BLaER1 treated with 17β-estradiol and CSF1 and Interleukin-3, amounts not matched to agents 10 nM and 100 nM (cell line): ENCODE measurements around the gene CPLX1.

Source experiments
- H3K27ac ChIP-seq, 11 experiments: shearing (Covaris generic); formaldehyde crosslinking; 2 replicates each; pipeline ENCODE4 v1.8.1; 2022
- H3K27me3 ChIP-seq, 11 experiments: shearing (Covaris generic); formaldehyde crosslinking; 2 replicates each; pipeline ENCODE4 v1.8.1; 2022
- H3K36me3 ChIP-seq, 11 experiments: shearing (Covaris generic); formaldehyde crosslinking; 2 replicates each; pipeline ENCODE4 v1.8.1; 2022
- H3K4me1 ChIP-seq, 10 experiments: shearing (Covaris generic); formaldehyde crosslinking; 2 replicates each; pipeline ENCODE4 v1.8.1; 2022
- H3K4me2 ChIP-seq, 11 experiments: shearing (Covaris generic); formaldehyde crosslinking; 2 replicates each; pipeline ENCODE4 v1.8.1; 2022
- H3K4me3 ChIP-seq, 10 experiments: shearing (Covaris generic); formaldehyde crosslinking; 2 replicates each; pipeline ENCODE4 v1.8.1; 2022
- H3K9ac ChIP-seq, 11 experiments: shearing (Covaris generic); formaldehyde crosslinking; 2 replicates each; pipeline ENCODE4 v1.8.1; 2022
- H3K9me3 ChIP-seq, 11 experiments: shearing (Covaris generic); formaldehyde crosslinking; replicated peaks in 1 of 11; 2 replicates each; pipeline ENCODE4 v1.8.1; 2022
- H4K20me1 ChIP-seq, 11 experiments: shearing (Covaris generic); formaldehyde crosslinking; 2 replicates each; pipeline ENCODE4 v1.8.1; 2022
- Cebpa-rat ChIP-seq, 11 experiments: shearing (Covaris generic); IDR thresholded peaks; 2 replicates each; pipeline ENCODE4 v1.8.1; 2022

The CPLX1 gene

GRCh38 chr4:867526-868250, 41.8 kb upstream of the CPLX1 start:
- no peak overlapping the region for H3K4me3 ChIP-seq
- H3K27me3 ChIP-seq, result no peaks in the 10 kb centered on the region
- H4K20me1 ChIP-seq, result peaks cover 4 to 91% (median 33%) of the 10 kb centered on the region in 11 experiments; a peak in 16 of 22 replicates
- peaks cover 0 to 19% (median 7%) of the 10 kb centered on the region in 11 experiments; a peak in 10 of 22 replicates for H3K9me3 ChIP-seq
- peaks cover 0 to 10% (median 0%) of the 10 kb centered on the region in 10 experiments; a peak in 4 of 20 replicates for H3K4me1 ChIP-seq
- peaks cover 95 to 100% (median 98%) of the 10 kb centered on the region in 11 experiments for H3K36me3 ChIP-seq
- TF ChIP-seq Cebpa-rat (IDR thresholded peaks at IDR 0.05), result no peak
- H3K4me2 ChIP-seq, result no peak overlapping the region; a peak in 1 of 22 replicates
- H3K27ac ChIP-seq, result no peak overlapping the region
- no peak overlapping the region for H3K9ac ChIP-seq

GRCh38 chr4:866761-867390, 40.9 kb upstream of the CPLX1 start:
- Histone ChIP-seq H3K9ac (no peak overlapping the region), H3K9me3 (peaks cover 0 to 21% (median 7%) of the 10 kb centered on the region in 11 experiments; a peak in 10 of 22 replicates), H3K36me3 (peaks cover 95 to 100% (median 98%) of the 10 kb centered on the region in 11 experiments), H3K27ac (no peak overlapping the region), H3K4me1 (peaks cover 0 to 10% (median 0%) of the 10 kb centered on the region in 10 experiments; a peak in 4 of 20 replicates), H3K4me3 (no peak overlapping the region), H3K27me3 (no peaks in the 10 kb centered on the region), H4K20me1 (peaks cover 4 to 85% (median 33%) of the 10 kb centered on the region in 11 experiments; a peak in 16 of 22 replicates), H3K4me2 (no peak overlapping the region)
- no peak for TF ChIP-seq Cebpa-rat (IDR thresholded peaks at IDR 0.05)

- no peak overlapping the region for H3K27ac ChIP-seq
- TF ChIP-seq Cebpa-rat (IDR thresholded peaks at IDR 0.05), result no peak
- peaks cover 0 to 10% (median 0%) of the 10 kb centered on the region in 10 experiments; a peak in 4 of 20 replicates for H3K4me1 ChIP-seq
- peaks cover 95 to 100% (median 98%) of the 10 kb centered on the region in 11 experiments for H3K36me3 ChIP-seq
- H3K4me3 ChIP-seq, result no peak overlapping the region
- no peak overlapping the region for H3K4me2 ChIP-seq
- no peaks in the 10 kb centered on the region for H3K27me3 ChIP-seq
- no peak overlapping the region for H3K9ac ChIP-seq
- peaks cover 0 to 21% (median 7%) of the 10 kb centered on the region in 11 experiments; a peak in 10 of 22 replicates for H3K9me3 ChIP-seq
- peaks cover 4 to 87% (median 33%) of the 10 kb centered on the region in 11 experiments; a peak in 15 of 22 replicates for H4K20me1 ChIP-seq
Observed at GRCh38 chr4:866068-866760, 40.3 kb upstream of the CPLX1 start.

- no peak for TF ChIP-seq Cebpa-rat (IDR thresholded peaks at IDR 0.05)
Observed at GRCh38 chr4:865572-865971, 39.6 kb upstream of the CPLX1 start.

GRCh38 chr4:865121-865465, 39.2 kb upstream of the CPLX1 start:
- no peak for TF ChIP-seq Cebpa-rat (IDR thresholded peaks at IDR 0.05)
- no peaks in the 10 kb centered on the region for H3K27me3 ChIP-seq
- H3K36me3 ChIP-seq, result peaks cover 95 to 100% (median 98%) of the 10 kb centered on the region in 11 experiments
- peaks cover 0 to 10% (median 0%) of the 10 kb centered on the region in 10 experiments; a peak in 4 of 20 replicates for H3K4me1 ChIP-seq
- H3K4me3 ChIP-seq, result no peak overlapping the region
- H3K9me3 ChIP-seq, result peaks cover 0 to 14% (median 4%) of the 10 kb centered on the region in 11 experiments; a peak in 10 of 22 replicates
- H3K9ac ChIP-seq, result no peak overlapping the region
- H3K4me2 ChIP-seq, result no peak overlapping the region
- peaks cover 4 to 83% (median 28%) of the 10 kb centered on the region in 11 experiments; a peak in 15 of 22 replicates for H4K20me1 ChIP-seq
- no peak overlapping the region for H3K27ac ChIP-seq

More at GRCh38 chr4:865572-865971, 39.6 kb upstream of the CPLX1 start:
- peaks cover 0 to 19% (median 7%) of the 10 kb centered on the region in 11 experiments; a peak in 10 of 22 replicates for H3K9me3 ChIP-seq
- peaks cover 95 to 100% (median 98%) of the 10 kb centered on the region in 11 experiments for H3K36me3 ChIP-seq
- no peak overlapping the region for H3K4me2 ChIP-seq
- peaks cover 0 to 10% (median 0%) of the 10 kb centered on the region in 10 experiments; a peak in 4 of 20 replicates for H3K4me1 ChIP-seq
- H3K9ac ChIP-seq, result no peak overlapping the region
- no peaks in the 10 kb centered on the region for H3K27me3 ChIP-seq
- H3K27ac ChIP-seq, result no peak overlapping the region
- peaks cover 4 to 86% (median 32%) of the 10 kb centered on the region in 11 experiments; a peak in 15 of 22 replicates for H4K20me1 ChIP-seq
- no peak overlapping the region for H3K4me3 ChIP-seq

GRCh38 chr4:864456-865120, 38.7 kb upstream of the CPLX1 start:
- H3K27me3 ChIP-seq, result no peaks in the 10 kb centered on the region
- peaks cover 0 to 10% (median 0%) of the 10 kb centered on the region in 10 experiments; a peak in 4 of 20 replicates for H3K4me1 ChIP-seq
- no peak overlapping the region for H3K27ac ChIP-seq
- H4K20me1 ChIP-seq, result peaks cover 4 to 80% (median 23%) of the 10 kb centered on the region in 11 experiments; a peak in 15 of 22 replicates
- H3K4me2 ChIP-seq, result no peak overlapping the region
- no peak for TF ChIP-seq Cebpa-rat (IDR thresholded peaks at IDR 0.05)
- H3K4me3 ChIP-seq, result no peak overlapping the region
- peaks cover 0 to 12% (median 3%) of the 10 kb centered on the region in 11 experiments; a peak in 12 of 22 replicates for H3K9me3 ChIP-seq
- H3K9ac ChIP-seq, result no peak overlapping the region
- H3K36me3 ChIP-seq, result peaks cover 95 to 100% (median 98%) of the 10 kb centered on the region in 11 experiments

GRCh38 chr4:860561-860960, 34.6 kb upstream of the CPLX1 start:
- TF ChIP-seq Cebpa-rat (IDR thresholded peaks at IDR 0.05), result no peak
- Histone ChIP-seq H4K20me1 (peaks cover 0 to 72% (median 12%) of the 10 kb centered on the region in 11 experiments; a peak in 9 of 22 replicates), H3K4me1 (no peaks in the 10 kb centered on the region), H3K9me3 (peaks cover 0 to 49% (median 35%) of the 10 kb centered on the region in 11 experiments; a peak in 19 of 22 replicates), H3K27ac (no peak overlapping the region), H3K36me3 (peaks cover 99 to 100% (median 100%) of the 10 kb centered on the region in 11 experiments), H3K4me3 (no peak overlapping the region), H3K4me2 (no peak overlapping the region), H3K27me3 (no peaks in the 10 kb centered on the region), H3K9ac (no peak overlapping the region)

GRCh38 chr4:859496-859895, 33.6 kb upstream of the CPLX1 start:
- H3K9me3 ChIP-seq, result peaks cover 0 to 49% (median 35%) of the 10 kb centered on the region in 11 experiments; a peak in 19 of 22 replicates
- H3K36me3 ChIP-seq, result peaks cover 97 to 100% (median 100%) of the 10 kb centered on the region in 11 experiments
- no peak overlapping the region for H3K4me3 ChIP-seq
- H3K4me2 ChIP-seq, result no peak overlapping the region
- H3K27me3 ChIP-seq, result no peaks in the 10 kb centered on the region
- no peak overlapping the region for H3K27ac ChIP-seq
- H3K4me1 ChIP-seq, result no peaks in the 10 kb centered on the region
- TF ChIP-seq Cebpa-rat (IDR thresholded peaks at IDR 0.05), result no peak
- no peak overlapping the region for H3K9ac ChIP-seq
- H4K20me1 ChIP-seq, result peaks cover 0 to 64% (median 7%) of the 10 kb centered on the region in 11 experiments; a peak in 9 of 22 replicates
